Uterus (tissue), 4 donors: ENCODE results near the gene MFN1. TPM values are rescaled to one million over a fixed set of nuclear protein-coding genes. Genes with fewer than 3 reads are reported as not detected.

Experiments
- DNase-seq, 2 donors: peaks; one replicate each; pipeline ENCODE4 v3.0.0-alpha.2; 2019 to 2020
- H3K27ac ChIP-seq, 2 donors: fragments of 200-600 bp; sonication (generic); 1 replicate in 1 of 2; 2 replicates in 1 of 2; pipeline ENCODE4 v1.5.1; 2016 to 2018
- H3K27me3 ChIP-seq, 2 donors: fragments of 200-600 bp; sonication (generic); one replicate each; pipeline ENCODE4 v1.5.1; 2018 to 2019; ENCODE audit warnings: control low read depth in 1 of 2
- H3K36me3 ChIP-seq, 2 donors: fragments of 200-600 bp; sonication (generic); one replicate each; pipeline ENCODE4 v1.5.1; 2019; ENCODE audit warnings: control low read depth in 1 of 2
- H3K4me1 ChIP-seq, 2 donors: fragments of 200-600 bp; sonication (generic); one replicate each; pipeline ENCODE4 v1.5.1; 2018 to 2019; ENCODE audit warnings: control low read depth in 1 of 2
- H3K4me3 ChIP-seq, 2 donors: fragments of 200-600 bp; sonication (generic); 1 replicate in 1 of 2; 2 replicates in 1 of 2; pipeline ENCODE4 v1.5.1; 2018 to 2019; ENCODE audit warnings: mild to moderate bottlenecking in 1 of 2
- H3K9me3 ChIP-seq, 2 donors: fragments of 200-600 bp; sonication (generic); one replicate each; pipeline ENCODE4 v1.5.1; 2019; ENCODE audit warnings: control low read depth in 1 of 2
- POLR2A ChIP-seq, 2 donors: fragments of 450-650 bp; IDR thresholded peaks; one replicate each; pipeline ENCODE4 v1.6.1; 2016; ENCODE audit warnings: antibody characterized with exemption in 2 of 2, mild to moderate bottlenecking in 1 of 2, moderate library complexity in 1 of 2
- intact Hi-C: fragments of 100-400 bp; cut with DNase I; formaldehyde crosslinking; loops from one replicate; pipeline ENCODE4 v1.15.1; 2023; ENCODE audit warnings: low total_unique reads
- total RNA-seq, 4 donors: library from RNA; depleted of rRNA in 3 of 4; stranded (reverse); fragments of >200 nt in 3 of 4; gene quantifications; one replicate each; pipeline versions ENCODE4 v1.1.0 to v1.2.4, GENCODE V29; 2014 to 2023
- TF ChIP-seq, protein P1 (sequence below), 4 experiments: fragments of 200-600 bp in 2 of 4; fragments of 450-650 bp in 2 of 4; sonication (generic) in 2 of 4; IDR thresholded peaks; one replicate each; pipeline ENCODE4 v1.5.1; 2016 to 2019; ENCODE audit warnings: antibody characterized with exemption in 4 of 4, mild to moderate bottlenecking in 2 of 4, moderate library complexity in 1 of 4
- donor health status: DM: yes; HTN: yes; CAD: no.

The MFN1 gene
- total RNA-seq, 4 donors from 2014 or later, result 10.0 to 88.6 (median 63.3) TPM

DNA sequence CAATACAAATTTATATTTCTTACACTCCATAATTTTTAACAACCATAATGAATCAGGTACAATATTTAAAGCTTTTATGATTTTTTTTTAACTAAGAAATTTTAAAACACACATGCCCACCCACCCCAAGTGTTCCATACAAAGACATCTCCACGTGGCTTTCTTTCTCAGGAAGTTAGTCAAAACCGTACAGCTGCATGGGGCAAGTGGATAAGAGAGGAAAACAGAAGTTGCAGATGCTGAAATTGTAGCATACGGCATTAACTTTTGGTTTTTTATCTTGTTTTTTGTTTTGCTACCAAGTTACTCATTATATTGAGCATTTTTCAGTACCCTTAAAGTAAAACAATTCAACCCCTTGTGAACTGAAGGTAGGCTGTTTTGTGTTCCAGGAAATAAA lies 89.0 kb downstream of the MFN1 start:
- H3K27ac ChIP-seq, result no peak overlapping the region
- H3K9me3 ChIP-seq, result no peaks in the 10 kb centered on the region
- no peaks in the 10 kb centered on the region for H3K27me3 ChIP-seq
- no peaks in the 10 kb centered on the region for H3K36me3 ChIP-seq
- TF ChIP-seq, protein P1, sequence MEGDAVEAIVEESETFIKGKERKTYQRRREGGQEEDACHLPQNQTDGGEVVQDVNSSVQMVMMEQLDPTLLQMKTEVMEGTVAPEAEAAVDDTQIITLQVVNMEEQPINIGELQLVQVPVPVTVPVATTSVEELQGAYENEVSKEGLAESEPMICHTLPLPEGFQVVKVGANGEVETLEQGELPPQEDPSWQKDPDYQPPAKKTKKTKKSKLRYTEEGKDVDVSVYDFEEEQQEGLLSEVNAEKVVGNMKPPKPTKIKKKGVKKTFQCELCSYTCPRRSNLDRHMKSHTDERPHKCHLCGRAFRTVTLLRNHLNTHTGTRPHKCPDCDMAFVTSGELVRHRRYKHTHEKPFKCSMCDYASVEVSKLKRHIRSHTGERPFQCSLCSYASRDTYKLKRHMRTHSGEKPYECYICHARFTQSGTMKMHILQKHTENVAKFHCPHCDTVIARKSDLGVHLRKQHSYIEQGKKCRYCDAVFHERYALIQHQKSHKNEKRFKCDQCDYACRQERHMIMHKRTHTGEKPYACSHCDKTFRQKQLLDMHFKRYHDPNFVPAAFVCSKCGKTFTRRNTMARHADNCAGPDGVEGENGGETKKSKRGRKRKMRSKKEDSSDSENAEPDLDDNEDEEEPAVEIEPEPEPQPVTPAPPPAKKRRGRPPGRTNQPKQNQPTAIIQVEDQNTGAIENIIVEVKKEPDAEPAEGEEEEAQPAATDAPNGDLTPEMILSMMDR (IDR thresholded peaks at IDR 0.05), result no peak
- no peak for TF ChIP-seq POLR2A (IDR thresholded peaks at IDR 0.05)
- DNase-seq, result no peak
- intact Hi-C loops, result no loop called here
- H3K4me3 ChIP-seq, result no peak overlapping the region
- H3K4me1 ChIP-seq, result no peaks in the 10 kb centered on the region

DNA sequence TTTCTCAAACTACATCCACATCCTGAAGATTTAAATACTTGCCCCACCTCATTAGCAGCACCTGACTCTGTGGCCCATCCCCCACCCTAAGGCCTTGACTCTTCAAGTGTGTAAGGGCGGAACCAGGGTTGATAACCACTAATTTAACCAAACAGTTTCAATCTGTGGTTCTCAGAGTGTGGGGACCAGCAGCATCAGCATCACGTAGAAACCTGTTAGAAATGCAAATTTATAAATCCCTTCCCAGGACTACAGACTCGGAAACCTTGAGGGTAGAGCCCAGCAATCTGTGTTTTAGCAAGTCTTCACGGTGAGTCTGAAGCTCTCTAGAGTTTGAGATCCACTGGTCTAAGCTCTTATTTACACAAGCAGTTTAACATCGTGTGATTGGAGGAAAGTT lies 91.3 kb downstream of the MFN1 start:
- H3K4me3 ChIP-seq, result no peak overlapping the region
- no peaks in the 10 kb centered on the region for H3K36me3 ChIP-seq
- no peaks in the 10 kb centered on the region for H3K4me1 ChIP-seq
- no peaks in the 10 kb centered on the region for H3K27me3 ChIP-seq
- TF ChIP-seq, protein P1 (IDR thresholded peaks at IDR 0.05), result no peak
- TF ChIP-seq POLR2A (IDR thresholded peaks at IDR 0.05), result no peak
- H3K27ac ChIP-seq, result no peak overlapping the region
- no peaks in the 10 kb centered on the region for H3K9me3 ChIP-seq
- intact Hi-C loops, result no loop called here
- DNase-seq, result no peak

Other genes starting within 250 kb of the MFN1 start
- gene PIK3CA, start 199.4 kb upstream of the MFN1 start, total RNA-seq, result 10 to 100 TPM; 12.6 to 65.2 (median 36.3) TPM
- gene KCNMB3, start 96.6 kb upstream of the MFN1 start, total RNA-seq, result 1 to 10 TPM in 3 of 4 donors, under 1 TPM in 1; 0.26 to 6.2 (median 4.3) TPM
- 10 to 100 TPM; 53.0 to 92.6 (median 65.6) TPM for gene ZNF639, start 24.7 kb upstream of the MFN1 start, total RNA-seq
- 100 to 1,000 TPM in 1 of 4 donors, 10 to 100 TPM in 3; 18.2 to 110 (median 47.8) TPM for gene GNB4, start 103.8 kb downstream of the MFN1 start, total RNA-seq
- gene ACTL6A, start 215.2 kb downstream of the MFN1 start, total RNA-seq, result 10 to 100 TPM; 38.7 to 84.5 (median 51.2) TPM